ACC112 (cell line): Measurements from ENCODE around the gene ATP6V0E1.
"Not testable (repeated sequence)": the region's sequence is repeated elsewhere in the genome, so short reads cannot be mapped to it uniquely, and the experiment has no call there.

ENCODE experiments used
- H2AFZ ChIP-seq: fragments of 200-600 bp; sonication (generic); one replicate; pipeline ENCODE4 v1.6.0; 2017; ENCODE audit warnings: antibody characterized with exemption, low read length; ENCODE audit not compliant: unreplicated experiment
- H3K27ac ChIP-seq: fragments of 200-600 bp; sonication (generic); 2 replicates; pipeline ENCODE4 v1.5.1; 2014; ENCODE audit warnings: low read depth, mild to moderate bottlenecking, antibody characterized with exemption, low read length, moderate library complexity
- H3K27me3 ChIP-seq: fragments of 200-600 bp; sonication (generic); 2 replicates; pipeline ENCODE4 v1.6.1; 2014; ENCODE audit warnings: mild to moderate bottlenecking, antibody characterized with exemption, low read length, moderate library complexity, mixed read lengths; ENCODE audit not compliant: insufficient read depth
- H3K36me3 ChIP-seq: fragments of 200-600 bp; sonication (generic); 2 replicates; pipeline ENCODE4 v1.6.1; 2016; ENCODE audit warnings: mild to moderate bottlenecking, antibody characterized with exemption, low read length, moderate library complexity, mixed read lengths; ENCODE audit not compliant: insufficient read depth
- H3K4me1 ChIP-seq: fragments of 200-600 bp; sonication (generic); one replicate; pipeline ENCODE4 v1.6.1; 2016; ENCODE audit warnings: low read length, mixed read lengths; ENCODE audit not compliant: insufficient read depth, unreplicated experiment, control insufficient read depth
- H3K4me3 ChIP-seq: fragments of 200-600 bp; sonication (generic); 2 replicates; pipeline ENCODE4 v1.5.1; 2014; ENCODE audit warnings: mild to moderate bottlenecking, low read depth, low read length
- H3K79me2 ChIP-seq: fragments of 200-600 bp; sonication (generic); one replicate; pipeline ENCODE4 v1.6.0; 2016; ENCODE audit warnings: low read length; ENCODE audit not compliant: control insufficient read depth, unreplicated experiment, insufficient read depth

ATP6V0E1 gene

GRCh38 chr5:173075137-173075843 is 91.7 kb downstream of the ATP6V0E1 start:
- H3K36me3 ChIP-seq: no peaks in the 10 kb centered on the region
- H2AFZ ChIP-seq: no peak overlapping the region
- no peaks in the 10 kb centered on the region for H3K27me3 ChIP-seq
- H3K27ac ChIP-seq: no peak overlapping the region
- no peak overlapping the region for H3K4me3 ChIP-seq
- H3K79me2 ChIP-seq: no peaks in the 10 kb centered on the region
- no peaks in the 10 kb centered on the region for H3K4me1 ChIP-seq

- no peaks in the 10 kb centered on the region for H3K36me3 ChIP-seq
- H3K27ac ChIP-seq: no peak overlapping the region
- no peak overlapping the region for H2AFZ ChIP-seq
- H3K4me1 ChIP-seq: no peaks in the 10 kb centered on the region
- no peaks in the 10 kb centered on the region for H3K79me2 ChIP-seq
- H3K4me3 ChIP-seq: no peak overlapping the region
- H3K27me3 ChIP-seq: no peaks in the 10 kb centered on the region
These were observed 92.4 kb downstream of the ATP6V0E1 start for GRCh38 chr5:173075970-173076369.

GRCh38 chr5:173076471-173076870 is 92.9 kb downstream of the ATP6V0E1 start:
- H3K4me1 ChIP-seq, H3K79me2 ChIP-seq, H3K27ac ChIP-seq, H2AFZ ChIP-seq, H3K4me3 ChIP-seq, H3K27me3 ChIP-seq, H3K36me3 ChIP-seq: not testable (repeated sequence)

GRCh38 chr5:173078878-173079277 is 95.3 kb downstream of the ATP6V0E1 start:
- Histone ChIP-seq H2AFZ (no peak overlapping the region), H3K27me3 (no peaks in the 10 kb centered on the region), H3K4me3 (no peak overlapping the region), H3K79me2 (no peaks in the 10 kb centered on the region), H3K36me3 (no peaks in the 10 kb centered on the region), H3K4me1 (no peaks in the 10 kb centered on the region), H3K27ac (no peak overlapping the region)
